Mammary epithelial cell (primary cell): ENCODE data around the gene WLS.

ENCODE experiments used
- CTCF ChIP-seq, 2 donors: IDR thresholded peaks in 1 of 2; conservative IDR thresholded peaks in 1 of 2; 2 replicates each; pipeline ENCODE4 v1.5.1; 2011 to 2012; ENCODE audit warnings: inconsistent platforms in 2 of 2, low read length in 2 of 2, mild to moderate bottlenecking in 2 of 2, control low read depth in 1 of 2, low read depth in 1 of 2; ENCODE audit not compliant: insufficient read depth in 1 of 2; ENCODE audit errors: extremely low read depth in 1 of 2
- EZH2 ChIP-seq: IDR thresholded peaks from 2 replicates; pipeline ENCODE4 v1.6.1; 2012; ENCODE audit warnings: low read length, inconsistent platforms, borderline replicate concordance

- TF ChIP-seq CTCF (conservative IDR thresholded peaks at IDR 0.05 in 1 of 2, IDR thresholded peaks at IDR 0.05 in 1 of 2; ENCODE audit: extremely low read depth in 1 of 2, insufficient read depth in 1 of 2, low read depth in 1 of 2, low read length in 2 of 2) (no peak), EZH2 (no peak)
Measured at GRCh38 chr1:68213843-68214242, 18.5 kb downstream of the WLS start.
